Skin of body (tissue), 2 donors: ENCODE data around the gene SNAPC5. TPM values are rescaled to one million over a fixed set of nuclear protein-coding genes. Genes with fewer than 3 reads are reported as not detected.
"Not testable (repeated sequence)": the region's sequence is repeated elsewhere in the genome, so short reads cannot be mapped to it uniquely, and the experiment has no call there.

Experiments
- DNase-seq: peaks from one replicate; lab custom pipeline; 2025; lab: John Stamatoyannopoulos, UW
- total RNA-seq: library from RNA; depleted of rRNA; stranded (reverse); fragments of >200 nt; gene quantifications from one replicate; pipeline ENCODE4 v1.2.3, GENCODE V29; 2014

Gene SNAPC5
- total RNA-seq = 10.8 TPM

- DNase-seq = peak; percentile 85
Observed at GRCh38 chr15:66497502-66498455, at the start of gene SNAPC5. Gene SNAPC5, minus strand, starts transcription at chr15:66497762. Its CDS starts 31 bp downstream, at chr15:66497731.

DNA sequence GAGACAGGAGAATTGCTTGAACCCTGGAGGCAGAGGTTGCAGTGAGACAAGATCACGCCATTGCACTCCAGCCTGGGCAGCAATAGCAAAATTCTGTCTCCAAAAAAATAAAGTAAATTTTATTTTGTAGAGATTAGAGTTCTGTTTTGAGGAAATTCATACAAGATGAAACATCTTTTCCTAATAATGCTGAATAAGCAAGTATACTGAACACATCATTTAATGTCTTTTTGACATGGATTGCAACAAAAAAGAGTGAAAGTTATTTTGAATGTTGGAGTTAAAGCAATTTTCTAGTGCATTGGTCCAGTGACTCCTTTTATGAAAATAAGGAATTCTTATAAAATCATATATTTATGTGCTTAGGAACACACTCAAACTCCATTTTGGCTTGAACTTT, 47.7 kb upstream of the SNAPC5 start:
- DNase-seq = no peak

DNA sequence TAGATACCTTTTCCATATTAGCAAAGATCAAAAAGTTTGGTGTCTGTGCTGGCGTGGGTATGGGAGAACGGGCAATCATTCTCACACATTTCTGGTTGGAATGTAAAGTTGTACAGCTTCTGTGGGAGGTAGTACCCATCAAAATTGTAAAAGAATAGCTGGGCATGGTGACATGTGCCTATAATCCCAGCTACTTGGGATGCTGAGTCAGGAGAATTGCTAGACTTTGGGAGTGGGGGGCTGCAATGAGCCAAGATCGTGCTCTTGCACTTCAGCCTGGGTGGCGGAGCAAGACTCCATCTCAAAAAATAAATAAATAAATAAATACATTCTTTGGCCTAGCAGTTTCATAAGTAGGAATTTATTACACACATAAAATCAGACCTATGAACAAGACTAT, 45.3 kb upstream of the SNAPC5 start:
- no peak for DNase-seq

DNA sequence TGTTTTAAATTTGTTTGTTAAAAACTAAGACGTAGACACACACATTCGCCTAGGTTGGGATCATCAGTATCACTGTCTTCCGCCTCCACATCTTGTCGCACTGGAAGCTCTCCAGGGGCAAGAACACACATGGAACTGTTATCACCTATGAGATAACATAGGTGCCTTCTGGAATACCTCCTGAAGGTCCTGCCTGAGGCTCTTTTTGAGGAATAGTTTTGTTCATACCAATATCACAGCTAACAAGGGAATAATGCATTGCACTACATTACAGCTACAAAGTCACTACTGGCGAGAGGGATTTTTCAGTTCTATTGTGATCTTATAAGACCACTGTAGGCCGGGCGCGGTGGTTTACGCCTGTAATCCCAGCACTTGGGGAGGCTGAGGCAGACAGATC, 37.5 kb upstream of the SNAPC5 start:
- DNase-seq = no peak

DNA sequence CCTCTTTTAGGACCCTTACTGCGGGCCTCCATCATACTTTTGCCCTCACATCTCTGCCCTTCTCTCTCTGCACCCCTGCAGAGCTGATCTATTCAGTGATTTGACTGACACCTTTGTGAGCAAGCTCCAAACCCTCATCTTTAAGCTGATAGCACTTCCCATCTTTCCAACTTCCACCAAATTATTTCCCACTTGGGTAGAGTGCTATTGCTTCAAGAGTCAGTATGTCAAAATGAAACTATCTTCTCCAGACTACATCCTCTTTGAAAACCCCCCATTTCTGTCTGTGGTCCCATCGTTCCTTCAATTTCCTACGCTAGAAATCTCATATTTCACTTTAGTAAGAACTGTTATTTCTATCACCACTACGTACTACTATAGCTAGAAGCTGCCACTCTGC, 27.3 kb upstream of the SNAPC5 start:
- no peak for DNase-seq

GRCh38 chr15:66523926-66524325, 26.4 kb upstream of the SNAPC5 start:
- no peak for DNase-seq

DNA sequence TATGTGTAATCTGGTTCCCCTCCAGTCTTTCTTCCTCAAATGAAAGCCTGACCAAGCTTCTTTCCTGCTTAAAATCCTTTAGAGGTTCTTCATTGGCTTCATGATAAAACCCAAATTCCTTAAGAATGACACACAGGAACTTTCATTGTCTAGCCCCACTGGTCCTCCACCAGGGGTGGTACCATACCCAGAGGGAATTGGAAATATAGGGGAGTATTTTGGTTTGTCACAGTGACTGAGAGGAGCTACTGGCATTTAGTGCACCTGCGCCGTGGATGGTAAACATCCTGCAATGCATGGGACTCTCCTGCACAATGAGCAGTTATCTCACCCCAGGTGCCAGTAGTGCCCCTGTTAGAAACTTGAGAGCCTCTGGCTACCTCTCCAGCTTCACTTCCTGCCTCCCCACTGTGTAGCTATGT, 18.4 kb upstream of the SNAPC5 start:
- DNase-seq = no peak

GRCh38 chr15:66514586-66514985, 17.0 kb upstream of the SNAPC5 start:
- DNase-seq = no peak

- DNase-seq = no peak
Observed at GRCh38 chr15:66508293-66508883, 10.8 kb upstream of the SNAPC5 start.

- DNase-seq = no peak
Observed at GRCh38 chr15:66505818-66506217, 8.3 kb upstream of the SNAPC5 start.

DNA sequence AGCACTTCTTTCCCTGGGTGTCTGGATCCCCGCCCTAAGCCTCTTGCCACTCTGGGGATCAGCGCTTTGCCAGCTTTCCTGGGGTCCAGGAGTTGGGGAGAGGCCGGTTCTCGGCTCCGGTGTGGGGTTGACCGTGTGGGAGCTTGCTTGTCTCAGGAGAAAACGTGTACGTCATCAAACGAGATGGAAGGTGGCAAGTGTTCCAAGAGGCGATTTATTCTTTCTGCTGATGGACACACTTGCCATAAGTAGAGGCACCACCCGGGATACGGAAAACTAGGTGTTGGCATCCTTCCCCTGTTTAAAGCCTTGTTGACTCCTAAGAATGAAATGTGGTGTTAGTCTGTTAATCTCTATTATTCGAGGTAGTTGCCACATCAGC, 7.9 kb upstream of the SNAPC5 start:
- peak; percentile 69 for DNase-seq

- peak; percentile 91 for DNase-seq
Observed at GRCh38 chr15:66504563-66505429, 7.2 kb upstream of the SNAPC5 start, which contains the start of the genes RPL4 and ZWILCH. Gene RPL4, minus strand, starts transcription at chr15:66504855. Its CDS starts 65 bp downstream, at chr15:66504790. Gene ZWILCH, plus strand, starts transcription at chr15:66505326. Its CDS starts 13 bp downstream, at chr15:66505339.

- DNase-seq = no peak
Observed at GRCh38 chr15:66503780-66504562, 6.4 kb upstream of the SNAPC5 start.

- DNase-seq = not testable (repeated sequence)
Observed at GRCh38 chr15:66503041-66503648, 5.6 kb upstream of the SNAPC5 start.

GRCh38 chr15:66502491-66502890, 4.9 kb upstream of the SNAPC5 start:
- no peak for DNase-seq

- not testable (repeated sequence) for DNase-seq
Observed at GRCh38 chr15:66500346-66500745, 2.8 kb upstream of the SNAPC5 start.

DNA sequence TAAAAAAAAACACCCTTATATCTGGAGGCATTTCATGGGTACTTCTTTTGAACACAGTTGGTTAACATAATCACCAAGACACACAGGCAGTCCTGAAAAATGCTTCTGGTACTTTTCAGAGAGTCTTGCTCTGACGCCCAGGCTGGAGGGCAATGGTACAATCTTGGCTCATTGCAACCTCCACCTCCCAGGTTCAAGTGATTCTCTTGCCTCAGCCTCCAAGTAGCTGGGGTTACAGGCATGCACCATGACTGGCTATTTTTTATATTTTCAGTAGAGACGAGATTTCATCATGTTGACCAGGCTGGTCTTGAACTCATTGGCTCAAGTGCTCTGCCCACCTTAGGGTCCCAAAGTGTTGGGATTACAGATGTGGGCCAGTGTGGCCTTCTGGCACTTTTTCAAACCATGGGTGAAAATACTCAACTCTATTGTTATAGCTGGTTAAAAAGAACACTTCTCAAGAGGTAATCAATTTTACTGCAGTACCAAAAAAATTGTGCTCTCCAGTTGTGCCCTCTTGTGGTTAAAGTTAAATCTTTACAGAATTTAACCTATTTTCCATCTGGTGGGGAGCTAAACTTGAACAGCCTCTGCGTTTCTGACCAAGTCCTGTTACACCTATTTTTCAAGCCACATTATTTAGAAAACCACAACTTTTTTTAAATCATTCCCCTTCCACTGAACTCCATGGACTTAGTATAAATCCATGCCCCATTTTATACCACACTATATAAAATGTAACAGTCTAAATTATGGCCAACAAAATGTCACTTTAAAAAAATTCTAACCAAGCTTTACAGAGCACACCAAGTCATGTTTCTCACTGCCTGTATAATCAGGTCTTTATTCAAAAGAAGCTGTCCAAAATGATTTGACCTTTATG, 1.2 kb upstream of the SNAPC5 start:
- peak; percentile 27 for DNase-seq

DNA sequence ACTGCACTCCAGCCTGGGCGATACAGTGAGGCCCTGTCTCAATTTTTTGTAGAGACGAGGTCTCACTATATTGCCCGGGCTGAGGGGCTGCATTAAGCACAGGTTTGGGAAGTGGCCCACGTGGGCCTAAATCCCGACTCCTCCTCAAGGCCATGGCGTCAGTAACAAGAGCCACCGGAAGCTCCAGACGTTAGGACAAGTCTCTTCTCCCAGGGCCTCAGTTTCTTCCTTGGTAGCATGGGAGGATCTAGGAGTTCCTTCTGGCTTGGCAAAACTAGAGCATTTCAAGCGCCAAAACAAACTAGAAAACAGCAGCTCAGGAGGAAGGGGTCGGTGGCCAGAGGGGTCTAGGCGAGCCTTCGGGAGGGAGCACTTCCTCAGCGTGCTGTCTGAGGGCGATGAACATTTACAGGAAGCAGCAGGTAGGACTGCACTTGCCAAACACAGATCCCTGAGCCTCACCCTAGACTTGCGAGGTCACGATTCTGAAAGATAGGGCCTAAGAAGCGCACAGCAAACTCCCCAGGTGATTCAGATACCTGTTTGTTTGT, 536 bp downstream of the SNAPC5 start:
- no peak for DNase-seq

DNA sequence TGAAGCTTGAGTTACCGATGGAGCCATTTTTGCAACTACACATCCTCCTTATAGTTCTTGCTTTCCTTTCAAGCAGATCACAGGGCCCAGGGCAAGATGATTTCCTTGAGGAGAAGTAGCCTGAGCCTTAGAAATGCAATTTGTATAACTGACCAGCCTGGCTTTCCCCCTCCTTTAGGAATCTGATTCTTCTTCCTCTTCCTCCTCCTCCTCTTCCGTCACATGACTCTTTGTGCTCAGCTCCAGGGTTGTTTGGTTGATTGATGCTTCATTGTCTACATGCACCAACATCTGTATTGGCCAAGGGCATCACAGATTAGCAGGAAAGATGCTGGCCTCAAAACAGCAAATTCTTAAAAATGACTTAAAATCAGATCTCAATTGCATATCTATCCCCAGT, 3.3 kb downstream of the SNAPC5 start:
- no peak for DNase-seq
